Activated B cell treated with CpG ODN at 0.5 μM for 24 hours (primary cell): Measurements from ENCODE around the gene KCTD14. TPM values are rescaled to one million over a fixed set of nuclear protein-coding genes. Genes with fewer than 3 reads are reported as not detected.

Source experiments
- ATAC-seq: fragments of 200-7000 bp; cut with Tn5 transposase; one replicate; pipeline ENCODE4 v1.10.0; 2021; ENCODE audit warnings: low read depth, mild to moderate bottlenecking, moderate library complexity
- CTCF ChIA-PET: fragments of 350-600 bp; sonication (Branson Sonifier 250); formaldehyde crosslinking; loops from one replicate; lab custom pipeline; 2021; ENCODE audit warnings: antibody characterized with exemption; lab: Charles Lee
- POLR2A ChIA-PET: fragments of 350-600 bp; sonication (Branson Sonifier 250); formaldehyde crosslinking; loops from one replicate; lab custom pipeline; 2021; ENCODE audit warnings: antibody characterized with exemption; lab: Charles Lee
- DNase-seq: peaks from one replicate; pipeline ENCODE4 v3.0.0; 2022
- H3K27ac Mint-ChIP-seq: one replicate; pipeline ENCODE4 v1.8.0; 2020; ENCODE audit warnings: mixed read lengths
- H3K27me3 Mint-ChIP-seq: one replicate; pipeline ENCODE4 v1.8.0; 2021; ENCODE audit warnings: mixed read lengths
- H3K36me3 Mint-ChIP-seq: one replicate; pipeline ENCODE4 v1.8.0; 2021; ENCODE audit warnings: low read depth, mixed read lengths
- H3K4me1 Mint-ChIP-seq: one replicate; pipeline ENCODE4 v1.8.0; 2021; ENCODE audit warnings: mixed read lengths
- H3K4me3 Mint-ChIP-seq: one replicate; pipeline ENCODE4 v1.8.0; 2020; ENCODE audit warnings: mild to moderate bottlenecking, mixed read lengths
- H3K9me3 Mint-ChIP-seq: one replicate; pipeline ENCODE4 v1.8.0; 2020; ENCODE audit warnings: mixed read lengths
- CTCF ChIP-seq: fragments of 200-600 bp; IDR thresholded peaks from one replicate; pipeline ENCODE4 v1.8.0; 2022; ENCODE audit warnings: antibody characterized with exemption, mild to moderate bottlenecking
- intact Hi-C: fragments of 100-400 bp; cut with micrococcal nuclease; formaldehyde crosslinking; loops from one replicate; pipeline ENCODE4 v1.15.1; 2024
- total RNA-seq: library from RNA; stranded (reverse); gene quantifications from 2 replicates; pipeline ENCODE4 v1.2.3, GENCODE V29; 2022

The KCTD14 gene
- total RNA-seq, 1 donor from 2014 or later = 0.22 TPM

DNA sequence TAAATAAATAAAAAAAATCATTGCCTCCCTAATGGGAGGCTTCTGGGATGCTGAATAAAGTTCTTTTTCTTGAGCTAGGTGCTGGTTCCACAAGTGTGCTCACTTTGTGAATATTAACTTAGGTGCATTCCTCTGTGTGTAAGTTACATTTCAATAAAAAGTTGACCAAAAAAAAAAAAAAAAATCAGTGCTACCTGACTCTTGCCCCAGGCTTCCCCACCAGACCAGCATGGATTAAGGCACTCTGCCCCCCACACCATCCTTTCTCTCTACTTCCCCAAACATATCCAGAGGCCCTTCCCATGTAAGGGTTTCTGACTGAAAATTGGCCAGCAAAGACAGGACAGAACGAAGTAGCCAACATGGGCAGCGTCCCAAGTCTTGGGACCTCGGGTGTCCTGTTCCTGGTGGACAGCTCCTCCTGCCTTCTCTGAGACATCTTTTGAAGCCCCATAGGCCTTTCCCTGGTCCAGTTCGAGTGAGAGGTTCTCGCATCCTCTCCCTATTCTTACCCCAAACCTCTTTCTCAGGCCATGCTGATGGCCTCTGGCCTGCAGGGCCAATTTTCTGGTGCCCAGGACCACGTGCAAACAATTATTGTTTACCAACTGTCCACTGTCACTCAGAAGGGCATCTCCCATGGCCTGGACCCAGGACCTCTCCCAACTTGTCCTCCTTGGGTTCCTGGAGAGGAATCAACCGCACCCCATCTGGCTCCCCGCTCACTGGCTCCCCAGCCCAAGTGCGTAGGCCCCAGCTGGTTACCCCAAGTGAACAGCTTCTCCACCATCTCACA lies 14.9 kb upstream of the KCTD14 start:
- CTCF ChIA-PET = no interaction called here
- Mint-ChIP-seq H3K4me1 (peaks cover 8% of the 10 kb centered on the region), H3K4me3 (no peak overlapping the region), H3K27ac (no peak overlapping the region), H3K27me3 (no peaks in the 10 kb centered on the region), H3K36me3 (no peaks in the 10 kb centered on the region), H3K9me3 (no peaks in the 10 kb centered on the region)
- POLR2A ChIA-PET = no interaction called here
- no peak for ATAC-seq
- TF ChIP-seq CTCF = no peak
- DNase-seq = no peak
- intact Hi-C loops = no loop called here

GRCh38 chr11:78037056-78037455 lies 14.0 kb upstream of the KCTD14 start:
- Mint-ChIP-seq H3K4me3 (no peak overlapping the region), H3K36me3 (no peaks in the 10 kb centered on the region), H3K27me3 (no peaks in the 10 kb centered on the region), H3K27ac (no peak overlapping the region), H3K9me3 (no peaks in the 10 kb centered on the region), H3K4me1 (peaks cover 8% of the 10 kb centered on the region)
- ChIA-PET CTCF (interaction anchor here (0.6 kb wide), 1 partner anchor 9 kb away, joined by 4 read pairs; no protein-coding TSS in a partner anchor), POLR2A (no interaction called here)
- DNase-seq (no peak), ATAC-seq (no peak)
- TF ChIP-seq CTCF = no peak
- intact Hi-C loops = no loop called here

DNA sequence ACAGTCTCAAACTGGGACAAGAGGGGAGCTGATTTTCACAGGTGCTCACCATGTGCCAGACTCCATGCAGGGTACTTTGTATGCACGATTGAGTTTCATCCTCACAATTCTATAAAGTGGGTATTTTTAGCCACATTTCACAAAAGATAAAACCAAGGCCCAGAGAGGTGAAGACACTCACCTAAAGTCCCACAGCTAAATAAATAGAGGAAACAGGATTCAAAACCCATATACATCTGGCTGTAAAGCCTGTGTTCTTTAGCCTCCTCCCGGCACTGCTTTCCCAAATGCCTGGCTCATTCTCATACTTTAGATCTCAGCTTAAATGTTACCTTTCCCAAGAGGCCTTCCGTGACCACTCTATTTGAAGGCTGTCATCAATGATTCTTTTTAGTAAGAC lies 13.2 kb upstream of the KCTD14 start:
- H3K4me3 Mint-ChIP-seq = no peak overlapping the region
- peaks cover 8% of the 10 kb centered on the region for H3K4me1 Mint-ChIP-seq
- intact Hi-C loops = no loop called here
- H3K27me3 Mint-ChIP-seq = peaks cover 2% of the 10 kb centered on the region
- TF ChIP-seq CTCF = no peak
- no peak for ATAC-seq
- CTCF ChIA-PET = no interaction called here
- POLR2A ChIA-PET = no interaction called here
- DNase-seq = no peak
- H3K36me3 Mint-ChIP-seq = no peaks in the 10 kb centered on the region
- H3K27ac Mint-ChIP-seq = no peak overlapping the region
- H3K9me3 Mint-ChIP-seq = no peaks in the 10 kb centered on the region

GRCh38 chr11:78034623-78035022 lies 11.5 kb upstream of the KCTD14 start:
- no peak for ATAC-seq
- no peak for TF ChIP-seq CTCF
- no peaks in the 10 kb centered on the region for H3K9me3 Mint-ChIP-seq
- intact Hi-C loops = no loop called here
- H3K27ac Mint-ChIP-seq = no peak overlapping the region
- no peaks in the 10 kb centered on the region for H3K36me3 Mint-ChIP-seq
- H3K4me1 Mint-ChIP-seq = peaks cover under 1% of the 10 kb centered on the region
- H3K27me3 Mint-ChIP-seq = peaks cover 2% of the 10 kb centered on the region
- CTCF ChIA-PET = no interaction called here
- POLR2A ChIA-PET = no interaction called here
- no peak overlapping the region for H3K4me3 Mint-ChIP-seq
- no peak for DNase-seq

- ATAC-seq (no peak), DNase-seq (no peak)
- ChIA-PET CTCF (no interaction called here), POLR2A (no interaction called here)
- Mint-ChIP-seq H3K27me3 (peaks cover 2% of the 10 kb centered on the region), H3K9me3 (no peaks in the 10 kb centered on the region), H3K27ac (no peak overlapping the region), H3K36me3 (no peaks in the 10 kb centered on the region), H3K4me3 (no peak overlapping the region), H3K4me1 (no peaks in the 10 kb centered on the region)
- intact Hi-C loops = no loop called here
- no peak for TF ChIP-seq CTCF
Measured at GRCh38 chr11:78033040-78033439, 10.0 kb upstream of the KCTD14 start.
